ENCODE results near the gene SYDE1. TPM values are rescaled to one million over a fixed set of nuclear protein-coding genes. Genes with fewer than 3 reads are reported as not detected.

SYDE1 gene, protein sequence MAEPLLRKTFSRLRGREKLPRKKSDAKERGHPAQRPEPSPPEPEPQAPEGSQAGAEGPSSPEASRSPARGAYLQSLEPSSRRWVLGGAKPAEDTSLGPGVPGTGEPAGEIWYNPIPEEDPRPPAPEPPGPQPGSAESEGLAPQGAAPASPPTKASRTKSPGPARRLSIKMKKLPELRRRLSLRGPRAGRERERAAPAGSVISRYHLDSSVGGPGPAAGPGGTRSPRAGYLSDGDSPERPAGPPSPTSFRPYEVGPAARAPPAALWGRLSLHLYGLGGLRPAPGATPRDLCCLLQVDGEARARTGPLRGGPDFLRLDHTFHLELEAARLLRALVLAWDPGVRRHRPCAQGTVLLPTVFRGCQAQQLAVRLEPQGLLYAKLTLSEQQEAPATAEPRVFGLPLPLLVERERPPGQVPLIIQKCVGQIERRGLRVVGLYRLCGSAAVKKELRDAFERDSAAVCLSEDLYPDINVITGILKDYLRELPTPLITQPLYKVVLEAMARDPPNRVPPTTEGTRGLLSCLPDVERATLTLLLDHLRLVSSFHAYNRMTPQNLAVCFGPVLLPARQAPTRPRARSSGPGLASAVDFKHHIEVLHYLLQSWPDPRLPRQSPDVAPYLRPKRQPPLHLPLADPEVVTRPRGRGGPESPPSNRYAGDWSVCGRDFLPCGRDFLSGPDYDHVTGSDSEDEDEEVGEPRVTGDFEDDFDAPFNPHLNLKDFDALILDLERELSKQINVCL
- 2.2 TPM for total RNA-seq

GRCh38 chr19:15107061-15108010, at the start of gene SYDE1:
Gene SYDE1 (plus strand): TSS chr19:15107401. CDS start chr19:15107434, 33 bp downstream.

GRCh38 chr19:15081911-15082310, 25.3 kb upstream of the SYDE1 start, which contains the start of gene OR1I1:
Gene OR1I1 (plus strand): TSS chr19:15082211. CDS start chr19:15087066, 4,855 bp downstream.

Small RNA genes within 50 kb of the gene (small RNA-seq; reads per million reads assigned to genes)
- gene RNU6-782P (ENCODE audit: low replicate concordance): not detected

Other genes with a start within 250 kb of the SYDE1 start
- not detected for gene OR7A17, start 221.3 kb upstream of the SYDE1 start, total RNA-seq
- not detected for gene OR7C2, start 165.9 kb upstream of the SYDE1 start, total RNA-seq
- gene SLC1A6, start 127.5 kb upstream of the SYDE1 start, total RNA-seq: 47.6 TPM
- gene CASP14, start 57.9 kb upstream of the SYDE1 start, total RNA-seq: not detected
- not detected for gene OR1I1, start 25.2 kb upstream of the SYDE1 start, total RNA-seq
- 19.4 TPM for gene NOTCH3, start 93.6 kb downstream of the SYDE1 start, total RNA-seq
- not detected for gene EPHX3, start 125.0 kb downstream of the SYDE1 start, total RNA-seq
- 28.8 TPM for gene BRD4, start 225.1 kb downstream of the SYDE1 start, total RNA-seq